Suprapubic skin (tissue), 3 donors: ENCODE results near the gene XPNPEP2.

Experiments
- CTCF ChIP-seq, 2 donors: fragments of 200-600 bp in 1 of 2; fragments of 450-650 bp in 1 of 2; sonication (generic) in 1 of 2; IDR thresholded peaks; one replicate each; pipeline ENCODE4 v1.5.1; 2016 to 2019; ENCODE audit warnings: antibody characterized with exemption in 2 of 2, mild to moderate bottlenecking in 1 of 2, moderate library complexity in 1 of 2
- POLR2A ChIP-seq, 2 donors: fragments of 450-650 bp; IDR thresholded peaks; one replicate each; pipeline ENCODE4 v1.6.1; 2017; ENCODE audit warnings: antibody characterized with exemption in 2 of 2, mild to moderate bottlenecking in 2 of 2, moderate library complexity in 2 of 2

GRCh38 chrX:129739578-129739977 is 799 bp downstream of the XPNPEP2 start:
- no peak for TF ChIP-seq POLR2A (IDR thresholded peaks at IDR 0.05)
- TF ChIP-seq CTCF (IDR thresholded peaks at IDR 0.05) = no peak
